Muscle of arm (tissue), 12 donors: ENCODE results near the gene SGMS1. TPM values are rescaled to one million over a fixed set of nuclear protein-coding genes. Genes with fewer than 3 reads are reported as not detected.
"Not testable (repeated sequence)": the region's sequence is repeated elsewhere in the genome, so short reads cannot be mapped to it uniquely, and the experiment has no call there.

Source experiments
- DNase-seq: peaks from one replicate; pipeline ENCODE4 v3.0.0-alpha.2; 2013
- polyA plus RNA-seq, 12 donors: library from polyadenylated mRNA; unstranded; fragments of 120-200 nt; gene quantifications; one replicate each; pipeline ENCODE4 v1.2.1, GENCODE V29; 2013; ENCODE audit not compliant: insufficient read length in 12 of 12

SGMS1 gene
- polyA plus RNA-seq, 12 donors: 17.4 to 34.6 (median 22.1) TPM; not detected in 1

GRCh38 chr10:50582766-50583762, 40.7 kb downstream of the SGMS1 start:
- DNase-seq: no peak

GRCh38 chr10:50582046-50582445, 41.7 kb downstream of the SGMS1 start:
- no peak for DNase-seq

DNA sequence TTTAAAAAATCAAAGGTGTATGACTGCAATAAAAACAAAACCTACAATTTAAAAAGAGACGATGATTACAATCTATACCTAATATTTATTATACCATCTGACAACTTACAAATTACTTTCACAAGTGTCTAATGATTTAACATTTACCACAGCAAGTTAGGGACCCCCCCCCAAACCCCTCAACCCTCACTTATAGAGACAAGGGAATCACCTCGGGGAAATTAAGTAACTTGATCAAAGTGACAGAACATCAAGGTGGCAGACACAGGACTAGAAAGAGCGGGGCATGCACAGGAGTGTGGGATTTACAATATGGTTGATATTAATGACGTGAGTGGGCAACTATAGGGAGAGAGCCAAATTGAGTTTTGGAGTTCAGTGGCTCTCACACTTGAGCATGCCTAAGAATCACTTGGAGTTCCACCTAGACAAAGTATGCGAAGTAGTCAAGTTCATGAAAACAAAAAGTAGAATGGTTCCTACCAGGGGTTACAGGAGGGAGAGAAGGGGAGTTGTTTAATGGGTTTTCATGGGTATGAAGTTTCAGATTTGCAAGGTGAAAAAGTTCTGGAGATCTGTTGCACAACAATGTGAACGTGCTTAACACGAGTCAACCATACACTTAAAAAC, 43.4 kb downstream of the SGMS1 start:
- DNase-seq: no peak

DNA sequence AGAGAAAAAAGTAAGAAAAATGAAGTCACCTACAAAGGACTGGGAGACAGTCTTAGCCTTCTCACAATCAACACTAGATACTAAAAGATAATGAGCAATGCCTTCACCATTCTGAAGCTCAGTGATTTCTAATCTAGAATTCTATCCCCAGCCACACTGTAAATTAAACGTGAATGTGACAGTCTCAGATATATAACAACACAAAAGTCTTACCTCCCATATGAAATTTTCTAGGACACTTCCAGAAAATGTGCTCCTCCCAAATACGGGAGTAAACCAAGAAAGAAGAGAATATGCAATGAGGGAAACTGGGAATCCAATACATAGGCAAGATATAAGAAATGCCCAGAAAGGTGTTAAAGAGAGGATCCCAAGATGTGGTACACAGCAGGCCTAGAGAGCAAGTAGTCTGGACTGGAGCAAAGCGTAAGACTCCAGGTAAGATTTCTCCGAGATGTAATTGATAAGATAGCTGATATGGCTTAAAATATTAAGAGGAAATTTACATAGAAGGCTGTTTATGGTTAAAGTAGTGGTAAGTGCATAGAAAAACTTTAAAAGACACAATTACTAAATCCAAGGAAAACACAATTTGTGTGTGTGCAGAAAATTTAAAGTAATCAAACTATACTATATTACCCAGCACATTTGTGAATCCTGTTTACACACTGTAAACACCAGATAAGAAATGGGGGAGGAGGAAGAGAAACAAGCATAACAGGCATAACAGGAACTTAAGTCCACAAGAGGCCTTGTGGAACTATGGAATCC, 44.1 kb downstream of the SGMS1 start:
- DNase-seq: no peak

DNA sequence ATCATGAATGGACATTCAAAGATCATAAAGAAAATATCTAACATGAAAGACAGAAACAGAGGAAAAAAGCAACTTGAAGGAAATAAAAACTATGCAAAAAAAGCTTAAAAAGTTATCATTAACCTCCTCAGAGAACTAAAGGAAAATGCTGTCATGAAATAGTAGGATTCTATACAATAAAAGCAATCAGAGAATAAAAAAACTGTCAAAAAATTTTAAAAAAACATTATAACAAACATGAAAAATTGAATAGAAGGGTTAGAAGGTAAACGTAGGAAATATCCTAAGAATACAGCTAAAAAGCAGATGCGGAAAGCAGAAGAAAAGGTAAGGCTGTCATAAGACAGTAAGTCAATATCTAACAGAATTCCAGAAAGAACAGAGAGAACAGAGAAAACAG, 44.8 kb downstream of the SGMS1 start:
- DNase-seq: no peak

DNA sequence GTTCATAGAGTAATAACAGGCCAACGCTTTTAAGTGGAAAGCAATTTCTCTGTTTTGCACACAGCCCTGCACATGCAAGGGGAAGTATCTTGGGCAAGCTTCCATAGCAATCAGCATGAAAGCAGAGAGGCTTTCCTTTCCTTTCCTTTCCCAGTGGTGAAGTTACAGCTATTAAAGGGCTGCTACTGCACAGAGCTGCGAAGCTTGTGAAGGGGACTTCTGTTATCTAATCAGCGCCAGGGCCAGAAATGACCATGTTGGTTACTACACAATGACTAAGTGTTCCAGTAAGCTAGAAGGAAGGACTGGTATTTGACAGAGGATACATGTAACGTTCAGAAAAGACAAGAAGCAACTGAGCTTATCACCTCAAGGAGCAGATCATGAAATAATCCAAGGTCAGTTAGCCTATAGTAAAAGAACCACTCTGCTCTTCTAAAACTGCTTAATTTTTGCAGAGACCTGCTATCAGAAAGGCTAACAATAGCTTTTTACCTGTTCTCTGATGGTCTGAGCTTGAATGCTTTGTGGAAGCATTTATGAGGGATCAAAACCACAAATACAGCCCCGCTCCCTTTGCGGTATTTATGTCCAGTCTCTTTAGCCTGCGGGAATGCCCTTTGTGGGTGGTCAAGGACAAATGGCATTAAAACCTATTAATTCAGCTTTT, 45.9 kb downstream of the SGMS1 start:
- peak; percentile 38 for DNase-seq

- DNase-seq: no peak
These were observed 46.7 kb downstream of the SGMS1 start for GRCh38 chr10:50577010-50577409.

GRCh38 chr10:50576245-50576815, 47.4 kb downstream of the SGMS1 start:
- DNase-seq: no peak

GRCh38 chr10:50575477-50576244, 48.1 kb downstream of the SGMS1 start:
- DNase-seq: no peak

DNA sequence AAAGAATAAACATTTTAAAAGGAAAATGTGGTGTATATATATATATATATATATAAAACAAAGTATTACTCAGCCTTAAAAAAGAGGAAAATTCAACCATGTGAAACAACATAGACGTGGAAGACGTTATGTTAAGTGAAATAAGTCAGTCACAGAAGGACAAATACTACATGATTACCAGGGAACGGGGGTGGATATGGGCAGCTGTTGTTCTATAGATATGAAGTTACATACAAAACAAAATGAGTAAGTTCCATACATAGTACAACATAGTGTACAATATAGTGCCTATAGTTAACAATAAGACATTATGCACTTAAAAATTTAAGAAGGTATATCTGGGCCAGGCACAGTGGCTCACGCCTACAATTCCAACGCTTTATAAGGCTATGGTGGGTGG, 48.8 kb downstream of the SGMS1 start:
- no peak for DNase-seq

DNA sequence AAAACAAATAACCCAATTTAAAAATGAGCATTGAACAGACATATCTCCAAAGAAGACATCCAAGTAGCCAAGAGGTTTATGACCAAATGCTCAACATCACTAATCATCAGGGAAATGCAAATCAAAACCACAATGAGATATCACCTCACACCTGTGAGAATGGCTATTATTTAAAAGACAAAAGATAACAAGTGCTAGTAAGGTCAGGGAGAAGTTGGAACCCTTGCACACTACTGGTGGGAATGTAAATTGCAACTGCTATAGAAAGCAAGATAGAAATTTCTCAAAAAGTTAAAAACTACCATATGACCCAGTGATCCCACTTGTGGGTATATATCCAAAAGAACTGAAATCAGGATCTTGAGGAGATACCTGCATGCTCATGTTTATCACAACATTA, 49.5 kb downstream of the SGMS1 start:
- no peak for DNase-seq

DNA sequence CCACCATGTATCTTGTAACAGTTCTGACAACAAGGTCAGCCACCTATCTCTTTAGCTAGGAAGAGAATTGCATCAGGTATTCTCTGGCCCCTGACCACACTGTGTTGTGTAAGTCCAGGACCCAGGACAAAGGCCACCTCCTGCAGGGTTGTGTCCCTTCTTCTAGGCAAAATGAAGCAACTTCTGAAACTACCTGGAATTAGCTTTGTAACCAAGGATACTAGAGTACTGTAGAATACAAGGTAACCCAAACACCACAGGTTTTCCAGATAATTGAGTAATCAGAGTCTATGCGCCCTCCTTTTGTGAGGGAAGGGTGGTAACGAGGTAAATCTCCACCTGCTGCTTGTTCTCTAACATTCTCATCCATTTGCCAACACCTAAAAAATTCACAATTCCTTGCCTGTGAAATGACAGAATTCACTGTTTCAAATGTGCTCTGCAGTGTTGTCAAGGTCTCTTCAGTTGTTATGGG, 51.7 kb downstream of the SGMS1 start:
- no peak for DNase-seq

DNA sequence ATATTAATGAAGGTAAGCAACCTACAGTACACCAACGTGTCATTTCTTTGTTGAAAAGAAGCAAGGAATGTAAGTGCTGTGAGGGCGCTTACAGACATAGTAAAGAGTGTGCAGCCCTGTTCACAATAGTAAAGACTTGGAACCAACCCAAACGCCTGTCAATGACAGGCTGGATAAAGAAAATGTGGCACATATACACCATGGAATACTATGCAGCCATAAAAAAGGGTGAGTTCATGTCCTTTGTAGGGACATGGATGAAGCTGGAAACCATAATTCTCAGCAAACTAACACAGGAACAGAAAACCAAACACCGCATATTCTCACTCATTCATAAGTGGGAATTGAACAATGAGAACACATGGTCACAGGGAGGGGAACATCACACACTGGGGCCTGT, 55.0 kb downstream of the SGMS1 start:
- not testable (repeated sequence) for DNase-seq

GRCh38 chr10:50567384-50567783, 56.4 kb downstream of the SGMS1 start:
- no peak for DNase-seq

DNA sequence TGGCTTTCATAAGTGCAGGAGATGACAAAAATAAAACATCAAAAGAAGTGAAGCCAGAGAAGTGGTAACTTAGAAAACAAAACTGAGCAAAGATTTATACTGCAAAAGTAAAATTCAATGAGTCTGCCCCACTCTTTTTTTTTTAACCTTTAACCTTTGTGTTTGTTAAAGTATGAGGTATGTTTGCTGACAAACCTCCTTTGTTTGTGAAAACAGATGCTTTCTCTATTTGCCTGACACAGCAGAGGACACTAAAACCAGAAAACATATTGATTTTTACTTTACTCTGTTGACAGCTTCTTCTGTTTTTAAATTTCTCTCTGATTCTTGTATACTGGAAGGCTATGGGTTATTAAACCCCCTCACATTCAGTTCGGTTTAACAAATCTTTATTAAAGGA, 57.6 kb downstream of the SGMS1 start:
- DNase-seq: no peak

GRCh38 chr10:50565301-50566083, 58.3 kb downstream of the SGMS1 start:
- DNase-seq: no peak

- no peak for DNase-seq
These were observed 59.9 kb downstream of the SGMS1 start for GRCh38 chr10:50563906-50564305.

- no peak for DNase-seq
These were observed 61.9 kb downstream of the SGMS1 start for GRCh38 chr10:50561816-50562215.

- no peak for DNase-seq
These were observed 62.5 kb downstream of the SGMS1 start for GRCh38 chr10:50561266-50561665.

DNA sequence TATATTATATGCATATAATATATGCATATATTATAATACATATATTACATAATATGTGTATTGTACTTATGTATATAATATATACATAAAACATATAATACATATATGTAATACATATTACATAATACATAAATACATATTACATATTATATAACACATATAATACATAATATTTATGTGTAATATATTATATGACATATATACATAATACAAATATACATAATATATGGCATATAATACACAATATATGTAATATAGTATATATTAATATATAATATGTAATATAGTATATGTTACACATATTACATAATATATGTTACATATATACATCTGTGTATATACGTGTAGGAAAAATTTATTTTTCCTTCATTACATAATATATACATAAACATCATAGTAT, 63.4 kb downstream of the SGMS1 start:
- no peak for DNase-seq
